Stimulated activated CD4-positive, alpha-beta T cell treated with anti-CD3 and anti-CD28 coated beads, Interleukin-15, amount 100 ng/mL, for 24 hours (primary cell): Measurements from ENCODE around the gene ATG2B.
A peak's percentile ranks its signal among the peaks of the same experiment; 100 is the strongest.
"Not testable (repeated sequence)": the region's sequence is repeated elsewhere in the genome, so short reads cannot be mapped to it uniquely, and the experiment has no call there.

ENCODE experiments used
- DNase-seq: peaks from one replicate; pipeline ENCODE4 v3.0.0-alpha.2; 2020

The ATG2B gene

GRCh38 chr14:96376093-96376492, 13.0 kb upstream of the ATG2B start:
- no peak for DNase-seq

GRCh38 chr14:96373538-96373937, 10.4 kb upstream of the ATG2B start:
- DNase-seq: no peak

GRCh38 chr14:96370528-96370927, 7.4 kb upstream of the ATG2B start:
- DNase-seq: no peak

GRCh38 chr14:96368534-96368933, 5.4 kb upstream of the ATG2B start:
- no peak for DNase-seq

GRCh38 chr14:96364962-96365361, 1.8 kb upstream of the ATG2B start:
- DNase-seq: no peak

- DNase-seq: peak; percentile 55
These were observed 703 bp upstream of the ATG2B start for GRCh38 chr14:96363751-96364336.

GRCh38 chr14:96362071-96362964, 823 bp downstream of the ATG2B start:
- peak; percentile 55 for DNase-seq

GRCh38 chr14:96359959-96360358, 3.2 kb downstream of the ATG2B start:
- no peak for DNase-seq

- no peak for DNase-seq
These were observed 5.9 kb downstream of the ATG2B start for GRCh38 chr14:96357216-96357615.

- DNase-seq: no peak
These were observed 8.9 kb downstream of the ATG2B start for GRCh38 chr14:96354246-96354645.

- no peak for DNase-seq
These were observed 10.4 kb downstream of the ATG2B start for GRCh38 chr14:96352708-96353107.

- no peak for DNase-seq
These were observed 11.2 kb downstream of the ATG2B start for GRCh38 chr14:96351986-96352385.

- no peak for DNase-seq
These were observed 13.7 kb downstream of the ATG2B start for GRCh38 chr14:96349286-96350075.

- DNase-seq: not testable (repeated sequence)
These were observed 15.2 kb downstream of the ATG2B start for GRCh38 chr14:96347957-96348356.

GRCh38 chr14:96345669-96346068, 17.5 kb downstream of the ATG2B start:
- no peak for DNase-seq

- no peak for DNase-seq
These were observed 21.8 kb downstream of the ATG2B start for GRCh38 chr14:96341323-96341722.

GRCh38 chr14:96338551-96338950, 24.6 kb downstream of the ATG2B start:
- DNase-seq: no peak

GRCh38 chr14:96324219-96324618, 38.9 kb downstream of the ATG2B start:
- DNase-seq: no peak

- no peak for DNase-seq
These were observed 42.5 kb downstream of the ATG2B start for GRCh38 chr14:96320605-96321004.

- DNase-seq: no peak
These were observed 44.3 kb downstream of the ATG2B start for GRCh38 chr14:96318836-96319235.

GRCh38 chr14:96316087-96316486, 47.1 kb downstream of the ATG2B start:
- no peak for DNase-seq

- no peak for DNase-seq
These were observed 52.2 kb downstream of the ATG2B start for GRCh38 chr14:96310906-96311305.

- no peak for DNase-seq
These were observed 53.2 kb downstream of the ATG2B start for GRCh38 chr14:96309896-96310330.
